GM18507 (cell line): ENCODE measurements around the gene FAAP20.

ENCODE experiments used
- DNase-seq: peaks from one replicate; pipeline ENCODE4 v3.0.0; 2011; ENCODE audit warnings: low read depth; ENCODE audit not compliant: insufficient read length; ENCODE audit errors: extremely low spot score
- FAIRE-seq: peaks from 2 replicates; lab custom pipeline; 2011; peaks lifted over from hg19 to GRCh38; lab: Jason Lieb, UNC

The FAAP20 gene

GRCh38 chr1:2231532-2232254, 37.1 kb upstream of the FAAP20 start:
- peak; percentile 44 for FAIRE-seq

GRCh38 chr1:2230781-2231531, 36.4 kb upstream of the FAAP20 start:
- no peak for FAIRE-seq
- DNase-seq, result no peak

More at GRCh38 chr1:2231532-2232254, 37.1 kb upstream of the FAAP20 start:
- DNase-seq, result no peak

GRCh38 chr1:2229911-2230731, 35.5 kb upstream of the FAAP20 start:
- FAIRE-seq (no peak), DNase-seq (no peak)

- FAIRE-seq, result peak; percentile 62
- DNase-seq, result no peak
Measured at GRCh38 chr1:2229037-2229864, 34.7 kb upstream of the FAAP20 start.

GRCh38 chr1:2228694-2229036, 34.1 kb upstream of the FAAP20 start:
- FAIRE-seq (no peak), DNase-seq (no peak)

GRCh38 chr1:2228157-2228594, 33.6 kb upstream of the FAAP20 start, which contains the start of gene SKI:
Gene SKI (plus strand): TSS chr1:2228319. CDS start chr1:2228767, 448 bp downstream.
- FAIRE-seq (no peak), DNase-seq (no peak)

GRCh38 chr1:2227346-2228156, 33.0 kb upstream of the FAAP20 start:
- FAIRE-seq, result peak; percentile 96
- DNase-seq, result peak; percentile 99

- DNase-seq (no peak), FAIRE-seq (no peak)
Measured at GRCh38 chr1:2226525-2227345, 32.2 kb upstream of the FAAP20 start.

GRCh38 chr1:2224631-2225428, 30.3 kb upstream of the FAAP20 start:
- no peak for DNase-seq
- FAIRE-seq, result no peak

GRCh38 chr1:2224170-2224584, 29.6 kb upstream of the FAAP20 start:
- FAIRE-seq, result no peak
- no peak for DNase-seq

GRCh38 chr1:2221271-2221670, 26.7 kb upstream of the FAAP20 start:
- FAIRE-seq, result no peak
- DNase-seq, result no peak

GRCh38 chr1:2216767-2217058, 22.1 kb upstream of the FAAP20 start:
- FAIRE-seq (no peak), DNase-seq (no peak)

- DNase-seq (no peak), FAIRE-seq (no peak)
Measured at GRCh38 chr1:2215909-2216766, 21.6 kb upstream of the FAAP20 start.

- no peak for DNase-seq
- no peak for FAIRE-seq
Measured at GRCh38 chr1:2215329-2215728, 20.8 kb upstream of the FAAP20 start.

- FAIRE-seq, result no peak
- DNase-seq, result no peak
Measured at GRCh38 chr1:2214541-2215241, 20.1 kb upstream of the FAAP20 start.
